ENCODE results near the gene TAL2.

Gene TAL2

GRCh38 chr9:105625088-105625487 is 37.2 kb upstream of the TAL2 start:
- TF ChIP-seq INSM2 (tag by site-specific recombination; IDR thresholded peaks at IDR 0.05) (no peak), ZNF354C (tag by site-specific recombination; IDR thresholded peaks at IDR 0.05; ENCODE audit: borderline replicate concordance, low read depth) (no peak), ZNF560 (tag by site-specific recombination; IDR thresholded peaks at IDR 0.05; ENCODE audit: borderline replicate concordance) (no peak), ZNF394 (tag by site-specific recombination; IDR thresholded peaks at IDR 0.05; ENCODE audit: borderline replicate concordance) (no peak), ZNF596 (tag by site-specific recombination; IDR thresholded peaks at IDR 0.05) (no peak), ZNF155 (tag by site-specific recombination; IDR thresholded peaks at IDR 0.05) (no peak), ZBTB48 (tag by site-specific recombination; IDR thresholded peaks at IDR 0.05) (no peak), AEBP2 (tag by site-specific recombination; IDR thresholded peaks at IDR 0.05; ENCODE audit: borderline replicate concordance) (no peak), HOXD13 (CRISPR knock-in tag; IDR thresholded peaks at IDR 0.05; ENCODE audit: borderline replicate concordance) (no peak)
- CTCF ChIA-PET: no interaction called here
- Histone ChIP-seq H3K27ac (ENCODE audit: extremely low read depth, low read depth, low read length) (no peak overlapping the region), H3K36me3 (ENCODE audit: control insufficient read depth in 2 of 2, insufficient read depth in 1 of 2, low read length in 2 of 2) (peaks cover 0 to 3% of the 10 kb centered on the region in 2 experiments; a peak in 1 of 3 replicates), H3K4me3 (ENCODE audit: low read depth, low read length) (no peak overlapping the region), H3K9me3 (ENCODE audit: control insufficient read depth, insufficient read depth, low read depth, low read length) (no peaks in the 10 kb centered on the region), H3K4me1 (ENCODE audit: control insufficient read depth, insufficient read depth, low read length) (no peaks in the 10 kb centered on the region)
- POLR2A ChIA-PET: no interaction called here

- no peak overlapping the region for H3K4me3 ChIP-seq (ENCODE audit: low read depth, low read length)
- H3K27ac ChIP-seq (ENCODE audit: extremely low read depth, low read depth, low read length): no peak overlapping the region
- CTCF ChIA-PET: interaction anchor here (0.6 to 1.3 kb wide), 4 partner anchors 12 to 292 kb away, joined by 3 to 6 read pairs (median 4); no protein-coding TSS in a partner anchor
- no peaks in the 10 kb centered on the region for H3K9me3 ChIP-seq (ENCODE audit: control insufficient read depth, insufficient read depth, low read depth, low read length)
- H3K4me1 ChIP-seq (ENCODE audit: control insufficient read depth, insufficient read depth, low read length): no peaks in the 10 kb centered on the region
- peaks cover 0 to 5% of the 10 kb centered on the region in 2 experiments; a peak in 1 of 3 replicates for H3K36me3 ChIP-seq (ENCODE audit: control insufficient read depth in 2 of 2, insufficient read depth in 1 of 2, low read length in 2 of 2)
- POLR2A ChIA-PET: no interaction called here
- TF ChIP-seq GLI2 (tag by site-specific recombination; IDR thresholded peaks at IDR 0.05; ENCODE audit: borderline replicate concordance, low read depth) (no peak), PRDM6 (tag by site-specific recombination; IDR thresholded peaks at IDR 0.05) (0 out of 2 replicates have a peak, but pooled peaks have one; percentile 23)
These were observed 29.4 kb upstream of the TAL2 start for GRCh38 chr9:105632807-105633206.

- POLR2A ChIA-PET: no interaction called here
- no peaks in the 10 kb centered on the region for H3K4me1 ChIP-seq (ENCODE audit: control insufficient read depth, insufficient read depth, low read length)
- no peak overlapping the region for H3K27ac ChIP-seq (ENCODE audit: extremely low read depth, low read depth, low read length)
- no peaks in the 10 kb centered on the region for H3K9me3 ChIP-seq (ENCODE audit: control insufficient read depth, insufficient read depth, low read depth, low read length)
- CTCF ChIA-PET: interaction anchor here (0.6 to 1.3 kb wide), 5 partner anchors 12 to 248 kb away, joined by 3 to 4 read pairs (median 3); no protein-coding TSS in a partner anchor
- no peak overlapping the region for H3K4me3 ChIP-seq (ENCODE audit: low read depth, low read length)
- peaks cover 0 to 5% of the 10 kb centered on the region in 2 experiments; a peak in 1 of 3 replicates for H3K36me3 ChIP-seq (ENCODE audit: control insufficient read depth in 2 of 2, insufficient read depth in 1 of 2, low read length in 2 of 2)
- TF ChIP-seq ZNF514 (tag by site-specific recombination; IDR thresholded peaks at IDR 0.05): no peak
- no peak for TF ChIP-seq ZNF704 (tag by site-specific recombination; IDR thresholded peaks at IDR 0.05)
- no peak for TF ChIP-seq ZNF280C (tag by site-specific recombination; IDR thresholded peaks at IDR 0.05)
- no peak for TF ChIP-seq ZNF302 (tag by site-specific recombination; IDR thresholded peaks at IDR 0.05; ENCODE audit: low read depth)
- TF ChIP-seq RBAK (tag by site-specific recombination; IDR thresholded peaks at IDR 0.05): no peak
- no peak for TF ChIP-seq ZNF133 (tag by site-specific recombination; IDR thresholded peaks at IDR 0.05)
- TF ChIP-seq ZNF677 (tag by site-specific recombination; IDR thresholded peaks at IDR 0.05): no peak
- TF ChIP-seq ZFP41 (tag by site-specific recombination; IDR thresholded peaks at IDR 0.05; ENCODE audit: borderline replicate concordance): no peak
- TF ChIP-seq BCL11A (tag by site-specific recombination; IDR thresholded peaks at IDR 0.05; ENCODE audit: low read depth): no peak
- no peak for TF ChIP-seq ZNF555 (tag by site-specific recombination; conservative IDR thresholded peaks at IDR 0.05)
These were observed 28.8 kb upstream of the TAL2 start for GRCh38 chr9:105633411-105633810.
